Esophagus muscularis mucosa (tissue), 4 donors: ENCODE data around the gene LGR4. TPM values are rescaled to one million over a fixed set of nuclear protein-coding genes. Genes with fewer than 3 reads are reported as not detected.
"Not testable (repeated sequence)": the region's sequence is repeated elsewhere in the genome, so short reads cannot be mapped to it uniquely, and the experiment has no call there.

Experiments
- DNase-seq: peaks from one replicate; pipeline ENCODE4 v3.0.0-alpha.2; 2017; ENCODE audit errors: extremely low spot score
- H3K27ac ChIP-seq, 4 donors: fragments of 200-600 bp; sonication (generic); replicated peaks in 1 of 4; 1 replicate in 3 of 4; 2 replicates in 1 of 4; pipeline ENCODE4 v1.5.1; 2016 to 2019; ENCODE audit warnings: mild to moderate bottlenecking in 1 of 4
- H3K27me3 ChIP-seq, 4 donors: fragments of 200-600 bp; sonication (generic); one replicate each; pipeline versions ENCODE4 v1.5.1 to v1.6.0; 2016 to 2019
- H3K36me3 ChIP-seq, 4 donors: fragments of 200-600 bp; sonication (generic); one replicate each; pipeline ENCODE4 v1.5.1; 2016 to 2019
- H3K4me1 ChIP-seq, 4 donors: fragments of 200-600 bp; sonication (generic); one replicate each; pipeline ENCODE4 v1.5.1; 2016 to 2019
- H3K4me3 ChIP-seq, 4 donors: fragments of 200-600 bp; sonication (generic); 1 replicate in 2 of 4; 2 replicates in 2 of 4; pipeline ENCODE4 v1.5.1; 2016 to 2019; ENCODE audit warnings: mild to moderate bottlenecking in 4 of 4, moderate library complexity in 1 of 4
- H3K9me3 ChIP-seq, 4 donors: fragments of 200-600 bp; sonication (generic); 1 replicate in 3 of 4; 2 replicates in 1 of 4; pipeline ENCODE4 v1.5.1; 2016 to 2019
- EP300 ChIP-seq: sonication (generic); formaldehyde crosslinking; IDR thresholded peaks from one replicate; pipeline ENCODE4 v1.6.1; 2017; ENCODE audit warnings: antibody characterized with exemption
- POLR2A ChIP-seq: fragments of 450-650 bp; IDR thresholded peaks from one replicate; pipeline ENCODE4 v1.6.1; 2017; ENCODE audit warnings: antibody characterized with exemption, moderate library complexity, mild to moderate bottlenecking, low read depth
- POLR2AphosphoS5 ChIP-seq, 2 donors: sonication (generic); formaldehyde crosslinking; IDR thresholded peaks; one replicate each; pipeline ENCODE4 v1.6.1; 2017; ENCODE audit warnings: antibody characterized with exemption in 2 of 2
- WGBS: methylation state at CpG from one replicate; pipeline ENCODE4 v1.1.5; 2018; 5-methylcytosine and 5-hydroxymethylcytosine counted together
- intact Hi-C: fragments of 100-400 bp; cut with DNase I; formaldehyde crosslinking; loops from one replicate; pipeline ENCODE4 v1.15.1; 2023
- total RNA-seq, 4 donors: library from RNA; depleted of rRNA; stranded (reverse); fragments of >200 nt; gene quantifications; one replicate each; pipeline versions ENCODE4 v1.1.0 to v1.2.1, GENCODE V29; 2016
- TF ChIP-seq, protein P1 (sequence below), 3 experiments: fragments of 200-600 bp in 2 of 3; fragments of 450-650 bp in 1 of 3; sonication (generic) in 2 of 3; IDR thresholded peaks; one replicate each; pipeline ENCODE4 v1.5.1; 2017 to 2019; ENCODE audit warnings: antibody characterized with exemption in 3 of 3, mild to moderate bottlenecking in 2 of 3, moderate library complexity in 1 of 3

LGR4 gene
- total RNA-seq, 4 donors from 2014 or later = 24.9 to 37.6 (median 27.6) TPM

DNA sequence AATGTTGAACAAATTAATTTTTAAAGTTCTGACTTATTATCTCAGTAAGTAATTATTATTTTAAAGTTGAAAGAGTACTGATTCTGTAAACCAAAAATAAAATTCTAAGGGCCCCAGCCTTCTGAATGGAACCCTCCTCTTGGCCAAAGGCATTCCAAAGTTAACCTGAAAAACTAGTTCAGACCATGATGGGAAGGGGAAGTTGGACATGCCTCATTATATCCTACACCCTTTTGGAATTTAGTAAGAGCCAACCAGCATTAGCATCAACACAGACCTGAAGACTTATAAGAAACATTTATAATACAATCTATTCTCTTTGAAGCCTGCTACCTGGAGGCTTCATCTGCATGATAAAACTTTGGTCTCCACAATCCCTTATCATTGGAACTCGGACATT lies 18.9 kb downstream of the LGR4 start:
- Histone ChIP-seq H3K4me1 (peaks cover 3 to 39% (median 21%) of the 10 kb centered on the region in 4 donors), H3K27me3 (no peaks in the 10 kb centered on the region), H3K4me3 (no peak overlapping the region), H3K9me3 (no peaks in the 10 kb centered on the region), H3K27ac (no peak overlapping the region), H3K36me3 (no peaks in the 10 kb centered on the region)
- DNase-seq = no peak
- no peak for TF ChIP-seq EP300
- TF ChIP-seq, protein P1, sequence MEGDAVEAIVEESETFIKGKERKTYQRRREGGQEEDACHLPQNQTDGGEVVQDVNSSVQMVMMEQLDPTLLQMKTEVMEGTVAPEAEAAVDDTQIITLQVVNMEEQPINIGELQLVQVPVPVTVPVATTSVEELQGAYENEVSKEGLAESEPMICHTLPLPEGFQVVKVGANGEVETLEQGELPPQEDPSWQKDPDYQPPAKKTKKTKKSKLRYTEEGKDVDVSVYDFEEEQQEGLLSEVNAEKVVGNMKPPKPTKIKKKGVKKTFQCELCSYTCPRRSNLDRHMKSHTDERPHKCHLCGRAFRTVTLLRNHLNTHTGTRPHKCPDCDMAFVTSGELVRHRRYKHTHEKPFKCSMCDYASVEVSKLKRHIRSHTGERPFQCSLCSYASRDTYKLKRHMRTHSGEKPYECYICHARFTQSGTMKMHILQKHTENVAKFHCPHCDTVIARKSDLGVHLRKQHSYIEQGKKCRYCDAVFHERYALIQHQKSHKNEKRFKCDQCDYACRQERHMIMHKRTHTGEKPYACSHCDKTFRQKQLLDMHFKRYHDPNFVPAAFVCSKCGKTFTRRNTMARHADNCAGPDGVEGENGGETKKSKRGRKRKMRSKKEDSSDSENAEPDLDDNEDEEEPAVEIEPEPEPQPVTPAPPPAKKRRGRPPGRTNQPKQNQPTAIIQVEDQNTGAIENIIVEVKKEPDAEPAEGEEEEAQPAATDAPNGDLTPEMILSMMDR (IDR thresholded peaks at IDR 0.05) = no peak
- no peak for TF ChIP-seq POLR2A
- TF ChIP-seq POLR2AphosphoS5 (IDR thresholded peaks at IDR 0.05) = no peak
- 88% methylated on average over 1 of the region's 1 CpG for WGBS
- intact Hi-C loops = no loop called here

DNA sequence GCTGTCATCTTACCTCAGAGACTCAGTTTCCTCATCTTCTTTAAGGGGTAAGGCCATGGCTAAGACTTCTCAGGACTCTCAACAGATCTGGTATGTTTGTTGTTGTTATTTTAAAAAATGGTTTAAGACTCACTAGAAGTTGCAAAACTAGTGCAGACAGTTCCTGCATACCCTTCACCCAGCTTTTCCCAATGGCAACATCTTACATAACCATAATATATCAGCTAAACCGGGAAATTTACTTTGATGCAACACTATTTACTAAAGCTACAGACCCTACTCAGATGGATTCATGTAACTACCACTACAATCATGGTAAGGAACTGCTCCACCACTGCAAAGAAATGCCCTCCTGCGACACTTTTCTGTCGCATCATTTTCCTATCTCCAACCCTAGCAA lies 20.4 kb downstream of the LGR4 start:
- peaks cover 0 to 39% (median 20%) of the 10 kb centered on the region in 4 donors for H3K4me1 ChIP-seq
- intact Hi-C loops = no loop called here
- H3K9me3 ChIP-seq = no peaks in the 10 kb centered on the region
- H3K27ac ChIP-seq = no peak overlapping the region
- no peak overlapping the region for H3K4me3 ChIP-seq
- TF ChIP-seq, protein P1 (IDR thresholded peaks at IDR 0.05) = no peak
- TF ChIP-seq POLR2AphosphoS5 (IDR thresholded peaks at IDR 0.05) (no peak), POLR2A (no peak)
- no peak for DNase-seq
- no peaks in the 10 kb centered on the region for H3K36me3 ChIP-seq
- no peaks in the 10 kb centered on the region for H3K27me3 ChIP-seq
- WGBS = 96% methylated on average over 3 of the region's 3 CpGs

DNA sequence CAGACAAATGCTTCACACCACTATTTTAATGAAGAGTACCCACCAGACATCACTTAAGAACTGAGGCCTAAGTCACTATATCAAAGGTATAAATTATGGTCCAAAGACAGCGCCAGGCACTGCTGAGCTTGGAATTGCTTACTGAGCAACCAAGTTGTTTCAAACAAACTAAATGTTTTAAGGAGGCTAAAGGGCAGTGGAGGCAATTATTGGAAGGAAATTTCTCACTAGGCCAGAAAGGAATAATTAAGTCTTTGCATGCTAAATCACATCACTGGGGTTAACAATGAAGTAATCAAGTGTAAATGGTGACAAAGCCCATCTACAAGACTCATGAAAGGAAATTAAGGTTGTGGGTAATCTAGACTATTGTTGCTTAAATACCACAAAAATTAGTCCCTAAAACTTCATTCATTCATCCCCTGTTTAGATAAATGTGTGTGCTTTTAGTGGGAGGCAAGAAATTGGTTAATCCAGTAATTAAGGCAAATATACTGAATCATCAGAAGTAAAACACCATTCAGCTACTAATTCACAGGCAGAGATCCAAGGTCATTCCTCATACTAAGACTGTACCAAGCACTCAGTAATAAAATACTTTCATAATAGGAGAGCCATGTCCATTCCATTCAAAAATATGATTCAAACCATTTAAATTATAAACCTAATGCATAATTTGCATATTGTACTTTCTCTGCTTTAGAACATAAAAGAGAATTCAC lies 21.2 kb downstream of the LGR4 start:
- H3K36me3 ChIP-seq = no peaks in the 10 kb centered on the region
- 95% methylated on average over 1 of the region's 1 CpG for WGBS
- no peaks in the 10 kb centered on the region for H3K27me3 ChIP-seq
- TF ChIP-seq, protein P1 (IDR thresholded peaks at IDR 0.05) = no peak
- TF ChIP-seq POLR2A (no peak), EP300 (no peak), POLR2AphosphoS5 (IDR thresholded peaks at IDR 0.05) (no peak)
- no peaks in the 10 kb centered on the region for H3K9me3 ChIP-seq
- DNase-seq = no peak
- H3K27ac ChIP-seq = no peak overlapping the region
- H3K4me3 ChIP-seq = no peak overlapping the region
- intact Hi-C loops = no loop called here
- H3K4me1 ChIP-seq = peaks cover 0 to 31% (median 19%) of the 10 kb centered on the region in 4 donors

DNA sequence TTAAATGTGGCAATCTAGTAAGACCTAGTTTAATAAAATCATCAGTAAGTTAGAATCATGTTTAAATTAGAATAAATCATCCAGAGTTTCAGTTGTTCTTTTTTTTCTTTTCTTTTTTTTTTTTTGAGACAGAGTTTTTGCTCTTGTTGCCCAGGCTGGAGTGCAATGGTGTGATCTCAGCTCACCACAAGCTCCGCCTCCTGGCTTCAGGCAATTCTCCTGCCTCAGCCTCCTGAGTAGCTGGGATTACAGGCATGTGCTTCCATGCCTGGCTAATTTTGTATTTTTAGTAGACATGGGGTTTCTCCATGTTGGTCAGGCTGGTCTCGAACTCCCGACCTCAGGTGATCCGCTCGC lies 24.4 kb downstream of the LGR4 start:
- WGBS = 100% methylated on average over 5 of the region's 5 CpGs
- intact Hi-C loops, H3K36me3 ChIP-seq, H3K27ac ChIP-seq, H3K4me3 ChIP-seq, H3K9me3 ChIP-seq, DNase-seq, H3K27me3 ChIP-seq: not testable (repeated sequence)
- peaks cover 3 to 45% (median 34%) of the 10 kb centered on the region in 4 donors for H3K4me1 ChIP-seq

DNA sequence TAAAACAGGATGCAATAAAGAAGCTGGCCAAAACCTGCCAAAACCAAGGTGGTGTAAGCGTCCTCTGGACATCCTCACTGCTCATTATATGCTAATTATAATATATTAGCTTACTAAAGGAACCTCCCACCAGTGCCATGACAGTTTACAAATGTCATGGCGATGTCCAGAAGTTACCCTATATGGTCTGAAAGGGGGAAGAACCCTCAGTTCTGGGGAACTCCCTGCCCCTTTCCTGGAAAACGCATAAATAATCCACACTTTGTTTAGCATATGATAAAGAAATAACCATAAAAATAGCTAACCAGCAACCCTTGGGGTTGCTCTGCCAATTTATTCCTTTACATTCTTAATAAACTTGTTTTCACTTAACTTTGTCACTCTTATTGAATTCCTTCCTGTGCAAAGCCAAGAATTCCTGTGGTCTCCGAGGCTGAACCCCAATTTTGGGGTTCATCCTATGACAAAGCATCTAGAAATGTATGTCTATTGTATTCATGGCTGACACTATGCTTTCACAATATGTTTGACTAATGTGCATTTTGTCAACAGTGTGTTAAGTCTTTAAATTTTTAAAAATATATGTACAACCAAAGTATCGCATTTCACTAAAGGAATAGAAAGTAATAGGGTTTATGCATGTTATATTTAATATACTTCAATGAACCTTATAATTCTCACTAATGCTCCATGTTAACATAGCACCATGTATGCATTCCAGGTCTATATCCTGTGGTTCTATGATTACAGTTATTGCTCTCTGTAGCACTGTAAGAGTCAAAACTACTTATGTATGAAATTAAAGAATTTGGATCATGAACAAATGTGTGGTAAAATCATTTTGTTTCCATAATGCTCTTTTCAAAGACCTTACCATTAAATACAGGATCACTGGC lies 25.1 kb downstream of the LGR4 start:
- no peak overlapping the region for H3K4me3 ChIP-seq
- 86% methylated on average over 5 of the region's 5 CpGs for WGBS

More for the DNA sequence above, 25.1 kb downstream of the LGR4 start:
- DNase-seq = no peak
- H3K4me1 ChIP-seq = peaks cover 3 to 48% (median 36%) of the 10 kb centered on the region in 4 donors
- no peaks in the 10 kb centered on the region for H3K36me3 ChIP-seq
- no peaks in the 10 kb centered on the region for H3K9me3 ChIP-seq
- H3K27me3 ChIP-seq = no peaks in the 10 kb centered on the region
- TF ChIP-seq, protein P1 (IDR thresholded peaks at IDR 0.05) = no peak
- no peak for TF ChIP-seq POLR2AphosphoS5 (IDR thresholded peaks at IDR 0.05)
- intact Hi-C loops = no loop called here
- no peak overlapping the region for H3K27ac ChIP-seq
